ENCODE data around the gene SKP1.

SKP1 gene

GRCh38 chr5:134183481-134183880 is 6.7 kb upstream of the SKP1 start:
- Histone ChIP-seq H3K27ac (ENCODE audit: extremely low read depth, low read depth, low read length) (no peak overlapping the region), H3K36me3 (ENCODE audit: control insufficient read depth in 2 of 2, insufficient read depth in 1 of 2, low read length in 2 of 2) (no peaks in the 10 kb centered on the region), H3K4me1 (ENCODE audit: control insufficient read depth, insufficient read depth, low read length) (no peaks in the 10 kb centered on the region), H3K9me3 (ENCODE audit: control insufficient read depth, insufficient read depth, low read depth, low read length) (no peaks in the 10 kb centered on the region), H3K4me3 (ENCODE audit: low read depth, low read length) (no peak overlapping the region)
- POLR2A ChIA-PET = no interaction called here
- TF ChIP-seq ZNF449 (tag by site-specific recombination; IDR thresholded peaks at IDR 0.05) (no peak), ZNF600 (tag by site-specific recombination; IDR thresholded peaks at IDR 0.05) (no peak), SP3 (tag by site-specific recombination; IDR thresholded peaks at IDR 0.05) (no peak), ZFHX2 (tag by site-specific recombination; conservative IDR thresholded peaks at IDR 0.05) (no peak), ZNF660 (tag by site-specific recombination; IDR thresholded peaks at IDR 0.05) (no peak), ZNF571 (tag by site-specific recombination; IDR thresholded peaks at IDR 0.05) (no peak), HIC1 (tag by site-specific recombination; IDR thresholded peaks at IDR 0.05) (no peak), ZNF785 (tag by site-specific recombination; IDR thresholded peaks at IDR 0.05) (no peak), BCL11A (tag by site-specific recombination; IDR thresholded peaks at IDR 0.05; ENCODE audit: low read depth) (no peak), MEIS1 (CRISPR knock-in tag; IDR thresholded peaks at IDR 0.05; ENCODE audit: borderline replicate concordance) (no peak)
- CTCF ChIA-PET = interaction anchor here (0.6 to 9.1 kb wide), 22 partner anchors 8 to 188 kb away, joined by 3 to 92 read pairs (median 4); no protein-coding TSS in a partner anchor

GRCh38 chr5:134178096-134178419 is 1.3 kb upstream of the SKP1 start:
- CTCF ChIA-PET = no interaction called here
- Histone ChIP-seq H3K4me1 (ENCODE audit: control insufficient read depth, insufficient read depth, low read length) (peaks cover 10% of the 10 kb centered on the region), H3K9me3 (ENCODE audit: control insufficient read depth, insufficient read depth, low read depth, low read length) (no peaks in the 10 kb centered on the region), H3K27ac (ENCODE audit: extremely low read depth, low read depth, low read length) (no peak overlapping the region), H3K4me3 (ENCODE audit: low read depth, low read length) (no peak overlapping the region), H3K36me3 (ENCODE audit: control insufficient read depth in 2 of 2, insufficient read depth in 1 of 2, low read length in 2 of 2) (peaks cover 3 to 8% of the 10 kb centered on the region in 2 experiments; a peak in 2 of 3 replicates)
- POLR2A ChIA-PET = interaction anchor here (0.8 to 2.1 kb wide), 5 partner anchors 25 to 208 kb away, joined by 5 to 13 read pairs (median 9); partner anchors contain the start of gene PPP2CA
- TF ChIP-seq REST (tag by site-specific recombination; IDR thresholded peaks at IDR 0.05) = no peak
- no peak for TF ChIP-seq ZNF664 (tag by site-specific recombination; IDR thresholded peaks at IDR 0.05)
- TF ChIP-seq, protein P1, sequence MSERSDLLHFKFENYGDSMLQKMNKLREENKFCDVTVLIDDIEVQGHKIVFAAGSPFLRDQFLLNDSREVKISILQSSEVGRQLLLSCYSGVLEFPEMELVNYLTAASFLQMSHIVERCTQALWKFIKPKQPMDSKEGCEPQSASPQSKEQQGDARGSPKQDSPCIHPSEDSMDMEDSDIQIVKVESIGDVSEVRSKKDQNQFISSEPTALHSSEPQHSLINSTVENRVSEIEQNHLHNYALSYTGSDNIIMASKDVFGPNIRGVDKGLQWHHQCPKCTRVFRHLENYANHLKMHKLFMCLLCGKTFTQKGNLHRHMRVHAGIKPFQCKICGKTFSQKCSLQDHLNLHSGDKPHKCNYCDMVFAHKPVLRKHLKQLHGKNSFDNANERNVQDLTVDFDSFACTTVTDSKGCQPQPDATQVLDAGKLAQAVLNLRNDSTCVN (tag by site-specific recombination; optimal IDR thresholded peaks at IDR 0.05) = no peak
- no peak for TF ChIP-seq ZNF292 (tag by site-specific recombination; IDR thresholded peaks at IDR 0.05; ENCODE audit: borderline replicate concordance, low read depth)
- TF ChIP-seq ZNF623 (tag by site-specific recombination; IDR thresholded peaks at IDR 0.05) = no peak
- TF ChIP-seq ZBTB48 (tag by site-specific recombination; IDR thresholded peaks at IDR 0.05) = no peak
- TF ChIP-seq GLIS2 (tag by site-specific recombination; IDR thresholded peaks at IDR 0.05) = no peak
- no peak for TF ChIP-seq HOXD13 (CRISPR knock-in tag; IDR thresholded peaks at IDR 0.05; ENCODE audit: borderline replicate concordance)
- TF ChIP-seq OSR2 (tag by site-specific recombination; IDR thresholded peaks at IDR 0.05) = no peak
- TF ChIP-seq ZNF37A (tag by site-specific recombination; IDR thresholded peaks at IDR 0.05) = no peak
- no peak for TF ChIP-seq ZBTB49 (tag by site-specific recombination; IDR thresholded peaks at IDR 0.05; ENCODE audit: low read depth)
- TF ChIP-seq, protein P2, sequence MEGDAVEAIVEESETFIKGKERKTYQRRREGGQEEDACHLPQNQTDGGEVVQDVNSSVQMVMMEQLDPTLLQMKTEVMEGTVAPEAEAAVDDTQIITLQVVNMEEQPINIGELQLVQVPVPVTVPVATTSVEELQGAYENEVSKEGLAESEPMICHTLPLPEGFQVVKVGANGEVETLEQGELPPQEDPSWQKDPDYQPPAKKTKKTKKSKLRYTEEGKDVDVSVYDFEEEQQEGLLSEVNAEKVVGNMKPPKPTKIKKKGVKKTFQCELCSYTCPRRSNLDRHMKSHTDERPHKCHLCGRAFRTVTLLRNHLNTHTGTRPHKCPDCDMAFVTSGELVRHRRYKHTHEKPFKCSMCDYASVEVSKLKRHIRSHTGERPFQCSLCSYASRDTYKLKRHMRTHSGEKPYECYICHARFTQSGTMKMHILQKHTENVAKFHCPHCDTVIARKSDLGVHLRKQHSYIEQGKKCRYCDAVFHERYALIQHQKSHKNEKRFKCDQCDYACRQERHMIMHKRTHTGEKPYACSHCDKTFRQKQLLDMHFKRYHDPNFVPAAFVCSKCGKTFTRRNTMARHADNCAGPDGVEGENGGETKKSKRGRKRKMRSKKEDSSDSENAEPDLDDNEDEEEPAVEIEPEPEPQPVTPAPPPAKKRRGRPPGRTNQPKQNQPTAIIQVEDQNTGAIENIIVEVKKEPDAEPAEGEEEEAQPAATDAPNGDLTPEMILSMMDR (tag by site-specific recombination; IDR thresholded peaks at IDR 0.05) = no peak
- TF ChIP-seq ZNF2 (tag by site-specific recombination; IDR thresholded peaks at IDR 0.05) = no peak
- TF ChIP-seq WT1 (tag by site-specific recombination; IDR thresholded peaks at IDR 0.05) = no peak

Measured in HEK293 (cell line).